Muscle layer of duodenum (tissue), 2 donors: Measurements from ENCODE around the gene OR2T29.
"Not testable (repeated sequence)": the region's sequence is repeated elsewhere in the genome, so short reads cannot be mapped to it uniquely, and the experiment has no call there.

Experiments
- H3K27ac ChIP-seq: one replicate; pipeline ENCODE4 v1.7.0; 2013; ENCODE audit warnings: mild to moderate bottlenecking, low read length
- H3K27me3 ChIP-seq: one replicate; pipeline ENCODE4 v1.7.0; 2013; ENCODE audit warnings: low read depth, mild to moderate bottlenecking, control low read depth, low read length
- H3K36me3 ChIP-seq, 2 donors: one replicate each; pipeline ENCODE4 v1.7.0; 2013; ENCODE audit warnings: low read length in 2 of 2, control low read depth in 1 of 2, mild to moderate bottlenecking in 1 of 2; ENCODE audit not compliant: insufficient read depth in 2 of 2, control insufficient read depth in 1 of 2
- H3K4me1 ChIP-seq, 2 donors: one replicate each; pipeline ENCODE4 v1.7.0; 2013; ENCODE audit warnings: low read length in 2 of 2, mild to moderate bottlenecking in 2 of 2, control low read depth in 1 of 2, moderate library complexity in 1 of 2; ENCODE audit not compliant: insufficient read depth in 2 of 2, control insufficient read depth in 1 of 2
- H3K4me3 ChIP-seq, 2 donors: one replicate each; pipeline ENCODE4 v1.7.0; 2013; ENCODE audit warnings: low read length in 2 of 2, low read depth in 1 of 2, mild to moderate bottlenecking in 1 of 2
- H3K9me3 ChIP-seq, 2 donors: one replicate each; pipeline ENCODE4 v1.7.0; 2013; ENCODE audit warnings: low read length in 2 of 2, control low read depth in 1 of 2, mild to moderate bottlenecking in 1 of 2; ENCODE audit not compliant: control insufficient read depth in 1 of 2
- donor health status: healthy.

OR2T29 gene

GRCh38 chr1:248562672-248563071 is at the start of gene OR2T29:
TSS of gene OR2T29 (minus strand) at chr1:248562772. CDS start at chr1:248559491, 3,281 bp downstream.
- not testable (repeated sequence) for H3K36me3 ChIP-seq, H3K27ac ChIP-seq, H3K27me3 ChIP-seq, H3K9me3 ChIP-seq, H3K4me3 ChIP-seq, H3K4me1 ChIP-seq

GRCh38 chr1:248611883-248612414 is 49.4 kb upstream of the OR2T29 start:
- H3K36me3 ChIP-seq, result no peaks in the 10 kb centered on the region
- no peak overlapping the region for H3K4me3 ChIP-seq
- no peaks in the 10 kb centered on the region for H3K27me3 ChIP-seq
- no peaks in the 10 kb centered on the region for H3K9me3 ChIP-seq
- no peaks in the 10 kb centered on the region for H3K4me1 ChIP-seq
- no peak overlapping the region for H3K27ac ChIP-seq

- Histone ChIP-seq H3K9me3 (no peaks in the 10 kb centered on the region), H3K27me3 (no peaks in the 10 kb centered on the region), H3K36me3 (no peaks in the 10 kb centered on the region), H3K4me3 (no peak overlapping the region), H3K27ac (no peak overlapping the region), H3K4me1 (no peaks in the 10 kb centered on the region)
Observed at GRCh38 chr1:248610301-248610700, 47.7 kb upstream of the OR2T29 start.

- Histone ChIP-seq H3K4me3 (no peak overlapping the region), H3K27ac (no peak overlapping the region), H3K36me3 (no peaks in the 10 kb centered on the region), H3K9me3 (no peaks in the 10 kb centered on the region), H3K4me1 (no peaks in the 10 kb centered on the region), H3K27me3 (no peaks in the 10 kb centered on the region)
Observed at GRCh38 chr1:248599396-248599795, 36.8 kb upstream of the OR2T29 start.

- Histone ChIP-seq H3K36me3 (no peaks in the 10 kb centered on the region), H3K4me1 (no peaks in the 10 kb centered on the region), H3K27me3 (no peaks in the 10 kb centered on the region), H3K9me3 (no peaks in the 10 kb centered on the region), H3K4me3 (no peak within 1 kb of the TSS), H3K27ac (no peak within 1 kb of the TSS)
Observed at GRCh38 chr1:248597589-248597988, 35.0 kb upstream of the OR2T29 start, which contains the start of gene OR2T10. TSS of gene OR2T10 (minus strand) at chr1:248597700. CDS start at chr1:248593768, 3,932 bp downstream.

GRCh38 chr1:248596615-248597014 is 34.0 kb upstream of the OR2T29 start:
- no peak overlapping the region for H3K27ac ChIP-seq
- H3K9me3 ChIP-seq, result no peaks in the 10 kb centered on the region
- no peak overlapping the region for H3K4me3 ChIP-seq
- H3K27me3 ChIP-seq, result no peaks in the 10 kb centered on the region
- H3K36me3 ChIP-seq, result no peaks in the 10 kb centered on the region
- H3K4me1 ChIP-seq, result no peaks in the 10 kb centered on the region

- Histone ChIP-seq H3K36me3 (no peaks in the 10 kb centered on the region), H3K27me3 (no peaks in the 10 kb centered on the region), H3K4me3 (no peak overlapping the region), H3K9me3 (no peaks in the 10 kb centered on the region), H3K4me1 (no peaks in the 10 kb centered on the region), H3K27ac (no peak overlapping the region)
Observed at GRCh38 chr1:248593226-248593625, 30.7 kb upstream of the OR2T29 start.

- H3K4me3 ChIP-seq, result no peak overlapping the region
- no peaks in the 10 kb centered on the region for H3K4me1 ChIP-seq
- no peaks in the 10 kb centered on the region for H3K36me3 ChIP-seq
- no peaks in the 10 kb centered on the region for H3K27me3 ChIP-seq
- no peaks in the 10 kb centered on the region for H3K9me3 ChIP-seq
- H3K27ac ChIP-seq, result no peak overlapping the region
Observed at GRCh38 chr1:248592655-248593054, 30.1 kb upstream of the OR2T29 start.

GRCh38 chr1:248590055-248590454 is 27.5 kb upstream of the OR2T29 start:
- H3K27me3 ChIP-seq, result no peaks in the 10 kb centered on the region
- H3K4me1 ChIP-seq, result no peaks in the 10 kb centered on the region
- H3K9me3 ChIP-seq, result no peaks in the 10 kb centered on the region
- H3K36me3 ChIP-seq, result no peaks in the 10 kb centered on the region
- no peak overlapping the region for H3K27ac ChIP-seq
- H3K4me3 ChIP-seq, result no peak overlapping the region

- Histone ChIP-seq H3K27ac (no peak overlapping the region), H3K27me3 (no peaks in the 10 kb centered on the region), H3K36me3 (no peaks in the 10 kb centered on the region), H3K4me1 (no peaks in the 10 kb centered on the region), H3K4me3 (no peak overlapping the region), H3K9me3 (no peaks in the 10 kb centered on the region)
Observed at GRCh38 chr1:248589334-248589733, 26.8 kb upstream of the OR2T29 start.

GRCh38 chr1:248585266-248585665 is 22.7 kb upstream of the OR2T29 start:
- Histone ChIP-seq H3K27me3 (no peaks in the 10 kb centered on the region), H3K4me3 (no peak overlapping the region), H3K4me1 (no peaks in the 10 kb centered on the region), H3K36me3 (no peaks in the 10 kb centered on the region), H3K27ac (no peak overlapping the region), H3K9me3 (no peaks in the 10 kb centered on the region)

- Histone ChIP-seq H3K27me3 (no peaks in the 10 kb centered on the region), H3K27ac (no peak overlapping the region), H3K9me3 (peaks cover 0 to 3% of the 10 kb centered on the region in 2 donors), H3K36me3 (no peaks in the 10 kb centered on the region), H3K4me3 (no peak overlapping the region), H3K4me1 (no peaks in the 10 kb centered on the region)
Observed at GRCh38 chr1:248576260-248576980, 13.8 kb upstream of the OR2T29 start.
